Activated CD4-positive, alpha-beta T cell treated with anti-CD3 and anti-CD28 coated beads for 36 hours (primary cell): Measurements from ENCODE around the gene UPK3B. TPM values are rescaled to one million over a fixed set of nuclear protein-coding genes. Genes with fewer than 3 reads are reported as not detected.
"Not testable (repeated sequence)": the region's sequence is repeated elsewhere in the genome, so short reads cannot be mapped to it uniquely, and the experiment has no call there.

Source experiments
- ATAC-seq: fragments of 200-7000 bp; cut with Tn5 transposase; one replicate; pipeline ENCODE4 v1.10.0; 2021; ENCODE audit warnings: mild to moderate bottlenecking, moderate library complexity
- CTCF ChIA-PET: fragments of 350-600 bp; sonication (Branson Sonifier 250); formaldehyde crosslinking; loops from one replicate; lab custom pipeline; 2021; ENCODE audit warnings: antibody characterized with exemption; lab: Charles Lee
- POLR2A ChIA-PET: fragments of 350-600 bp; sonication (Branson Sonifier 250); formaldehyde crosslinking; loops from one replicate; lab custom pipeline; 2021; ENCODE audit warnings: antibody characterized with exemption, inconsistent platforms; lab: Charles Lee
- DNase-seq: peaks from one replicate; pipeline ENCODE4 v3.0.0-alpha.2; 2020
- H3K27ac Mint-ChIP-seq: one replicate; pipeline ENCODE4 v1.8.0; 2021; ENCODE audit warnings: mixed read lengths
- H3K27me3 Mint-ChIP-seq: one replicate; pipeline ENCODE4 v1.8.0; 2021; ENCODE audit warnings: mixed read lengths
- H3K36me3 Mint-ChIP-seq: one replicate; pipeline ENCODE4 v1.8.0; 2021; ENCODE audit warnings: low read depth, mixed read lengths
- H3K4me1 Mint-ChIP-seq: one replicate; pipeline ENCODE4 v1.8.0; 2021; ENCODE audit warnings: mixed read lengths
- H3K4me3 Mint-ChIP-seq: one replicate; pipeline ENCODE4 v1.8.0; 2021; ENCODE audit warnings: mild to moderate bottlenecking, moderate library complexity, mixed read lengths
- H3K9me3 Mint-ChIP-seq: one replicate; pipeline ENCODE4 v1.8.0; 2021; ENCODE audit warnings: low read depth, mixed read lengths
- intact Hi-C, 2 experiments: fragments of 100-400 bp; cut with DNase I in 1 of 2; cut with micrococcal nuclease in 1 of 2; formaldehyde crosslinking; loops; one replicate each; pipeline versions ENCODE4 v1.14.2 to v1.15.1; 2022 to 2024; cut with DNase I, micrococcal nuclease
- total RNA-seq, 2 experiments: library from RNA; stranded (reverse); gene quantifications; one replicate each; pipeline ENCODE4 v1.2.3, GENCODE V29; 2021

UPK3B gene
- total RNA-seq, 2 experiments from 2014 or later = 0.46 to 1.1 TPM

DNA sequence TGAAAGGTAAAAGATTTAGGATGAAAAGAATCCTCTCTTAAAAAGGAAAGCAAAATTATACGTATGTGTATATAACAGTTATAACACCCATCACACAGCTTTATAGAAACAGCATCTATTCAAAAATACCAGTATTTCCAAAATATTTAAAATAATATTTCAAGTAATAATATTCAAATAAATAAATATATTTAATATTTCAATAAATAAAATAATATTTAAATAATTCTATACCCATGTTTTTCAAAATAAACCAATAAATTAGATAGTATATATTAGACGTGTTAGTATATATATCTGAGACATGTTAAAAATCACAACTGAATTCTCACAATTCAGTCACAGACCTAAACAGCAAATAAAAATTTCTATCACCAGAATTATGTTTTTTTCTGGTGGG lies 21.3 kb downstream of the UPK3B start:
- H3K4me3 Mint-ChIP-seq, H3K27ac Mint-ChIP-seq, POLR2A ChIA-PET, ATAC-seq, H3K27me3 Mint-ChIP-seq, H3K36me3 Mint-ChIP-seq, CTCF ChIA-PET, intact Hi-C loops, H3K4me1 Mint-ChIP-seq, H3K9me3 Mint-ChIP-seq, DNase-seq: not testable (repeated sequence)

DNA sequence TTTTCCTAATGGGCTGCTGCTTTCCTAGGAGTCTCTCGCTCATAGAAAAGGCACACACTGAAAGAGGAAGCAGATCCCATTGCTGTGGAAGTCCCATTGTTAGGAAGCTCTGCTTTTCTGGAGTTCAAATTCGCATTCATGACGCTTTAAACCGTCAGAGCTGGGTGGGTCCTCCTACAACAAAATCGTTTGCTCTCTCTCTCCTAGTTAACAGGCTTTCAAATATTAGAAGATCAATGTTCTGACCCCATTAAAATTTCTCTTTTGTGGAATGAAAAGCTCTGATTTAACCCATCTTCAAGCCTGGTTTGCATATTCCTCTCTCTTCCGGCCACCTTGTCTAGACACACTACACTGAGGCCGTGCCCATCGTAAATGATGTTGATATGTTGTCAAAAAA lies 32.8 kb downstream of the UPK3B start, which contains the start of gene SPDYE16:
Gene SPDYE16, minus strand, starts transcription at position 101 of the 400 bp plus-strand sequence. CDS start 1,838 bp downstream, outside the sequence.
- H3K27me3 Mint-ChIP-seq, H3K4me1 Mint-ChIP-seq, DNase-seq, CTCF ChIA-PET, H3K4me3 Mint-ChIP-seq, H3K36me3 Mint-ChIP-seq, H3K27ac Mint-ChIP-seq, H3K9me3 Mint-ChIP-seq, POLR2A ChIA-PET, ATAC-seq, intact Hi-C loops: not testable (repeated sequence)

DNA sequence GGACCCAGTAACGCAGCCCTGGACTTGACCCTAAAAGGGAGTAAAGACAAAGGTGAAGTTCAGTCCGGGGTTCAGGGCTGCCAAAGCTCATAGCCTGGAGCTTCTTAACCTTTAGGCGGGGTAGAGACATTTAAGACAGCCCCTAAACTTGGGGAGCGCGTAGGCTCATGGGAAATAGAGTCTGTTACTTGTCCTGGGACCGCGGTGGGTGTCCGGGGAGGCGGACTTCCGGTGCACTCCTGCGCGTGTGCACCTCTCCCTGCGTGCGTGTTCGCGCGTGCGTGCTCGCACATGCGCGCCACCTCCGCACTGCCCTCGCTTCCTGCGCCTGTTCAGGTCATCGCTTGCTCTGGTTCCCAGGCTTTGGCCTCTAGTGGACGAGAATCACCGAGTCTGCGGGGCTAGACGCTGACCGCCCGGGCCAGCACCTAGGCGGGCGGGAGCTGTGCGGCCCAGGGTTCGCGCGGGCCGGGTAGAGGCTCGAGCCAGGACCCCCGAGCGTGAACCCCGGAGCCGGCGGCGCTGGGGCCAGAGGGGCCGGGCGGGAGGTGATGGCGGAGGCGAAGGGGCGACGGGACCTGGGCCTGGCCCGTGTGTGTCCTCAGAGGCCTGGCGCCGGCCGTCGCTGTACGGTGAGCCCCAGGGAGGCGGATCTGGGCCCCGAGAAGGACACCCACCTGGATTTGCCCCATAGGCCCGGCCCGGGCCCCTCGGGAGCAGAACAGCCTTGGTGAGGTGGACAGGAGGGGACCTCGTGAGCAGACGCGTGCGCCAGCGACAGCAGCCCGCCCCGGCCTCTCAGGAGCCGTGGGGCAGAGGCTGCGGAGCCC lies 38.9 kb downstream of the UPK3B start:
- H3K27me3 Mint-ChIP-seq, H3K9me3 Mint-ChIP-seq, CTCF ChIA-PET, POLR2A ChIA-PET: not testable (repeated sequence)
- Mint-ChIP-seq H3K27ac (peak overlapping the region; percentile 91), H3K36me3 (peaks cover 17% of the 10 kb centered on the region), H3K4me1 (peaks cover 16% of the 10 kb centered on the region), H3K4me3 (peak overlapping the region; percentile 93)
- peak; percentile 99 for ATAC-seq
- DNase-seq = peak; percentile 92
- intact Hi-C loops = loop anchor here in 1 of 2 experiments (5.0 kb wide), 1 partner anchor 382 kb away; no protein-coding TSS in a partner anchor

DNA sequence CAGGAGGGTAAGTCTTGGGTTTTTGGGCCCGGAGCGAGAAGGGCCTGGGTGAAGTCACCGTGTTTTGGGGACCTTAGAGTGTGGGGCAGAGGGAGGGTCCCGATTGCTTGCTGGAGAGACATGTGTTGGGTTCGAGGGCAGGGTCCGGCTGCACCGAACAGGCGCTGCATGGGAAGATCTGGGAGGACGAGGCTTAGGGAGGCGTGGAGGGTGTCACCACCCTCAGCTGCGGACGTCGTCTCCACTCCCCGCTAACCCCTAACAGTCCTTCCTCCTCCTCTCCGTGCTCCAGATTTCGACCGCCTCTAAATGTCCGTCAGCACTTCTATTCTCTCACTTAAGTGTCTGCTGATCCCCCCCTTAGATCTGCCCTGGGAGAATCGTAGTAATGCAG lies 39.5 kb downstream of the UPK3B start:
- Mint-ChIP-seq H3K4me1 (peaks cover 19% of the 10 kb centered on the region), H3K4me3 (peak overlapping the region; percentile 93), H3K36me3 (peaks cover 19% of the 10 kb centered on the region), H3K27ac (peak overlapping the region; percentile 82)
- intact Hi-C loops = loop anchor here in 1 of 2 experiments (5.0 kb wide), 1 partner anchor 383 kb away; no protein-coding TSS in a partner anchor
- H3K27me3 Mint-ChIP-seq, CTCF ChIA-PET, ATAC-seq, POLR2A ChIA-PET, H3K9me3 Mint-ChIP-seq, DNase-seq: not testable (repeated sequence)

DNA sequence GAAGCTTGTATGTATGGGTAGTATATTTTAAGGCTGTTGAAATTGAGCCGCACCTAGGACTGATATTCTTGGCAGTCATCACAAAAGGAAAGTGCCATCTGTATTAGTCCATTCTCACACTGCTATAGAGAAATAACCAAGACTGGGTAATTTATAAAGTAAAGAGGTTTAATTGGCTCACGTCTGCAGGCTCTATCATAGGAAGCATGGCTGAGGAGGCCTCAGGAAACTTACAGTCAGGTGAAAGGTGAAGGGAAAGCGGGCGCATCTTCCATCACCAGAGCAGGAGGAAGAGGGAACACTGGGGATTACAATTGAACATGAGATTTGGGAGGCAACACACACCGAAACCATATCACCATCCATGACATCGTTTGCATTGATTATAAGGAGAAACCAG lies 41.6 kb downstream of the UPK3B start:
- DNase-seq, POLR2A ChIA-PET, H3K27ac Mint-ChIP-seq, H3K27me3 Mint-ChIP-seq, ATAC-seq, H3K9me3 Mint-ChIP-seq, CTCF ChIA-PET, H3K4me3 Mint-ChIP-seq, intact Hi-C loops: not testable (repeated sequence)
- Mint-ChIP-seq H3K36me3 (peaks cover 27% of the 10 kb centered on the region), H3K4me1 (peaks cover 25% of the 10 kb centered on the region)

DNA sequence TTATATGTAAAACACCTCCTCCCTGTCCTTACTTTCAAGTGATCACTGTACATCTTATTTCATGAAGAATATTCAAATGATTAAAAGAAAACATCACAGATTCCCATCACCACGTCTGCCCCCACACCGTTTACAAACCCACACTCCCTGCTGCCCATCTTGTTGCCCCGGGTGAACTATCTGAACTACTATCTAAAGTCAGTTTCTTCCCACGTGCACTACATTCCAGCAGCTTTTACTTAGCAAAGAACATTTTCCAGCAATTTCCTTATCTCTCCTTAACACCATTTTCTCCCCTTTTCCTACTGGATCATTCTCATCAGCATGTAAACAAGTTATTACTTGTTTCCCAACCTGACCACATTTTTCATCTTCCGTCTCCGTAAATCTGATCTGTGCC lies 49.3 kb downstream of the UPK3B start:
- H3K4me3 Mint-ChIP-seq, H3K27ac Mint-ChIP-seq, CTCF ChIA-PET, ATAC-seq, POLR2A ChIA-PET, H3K27me3 Mint-ChIP-seq, H3K9me3 Mint-ChIP-seq, intact Hi-C loops, DNase-seq: not testable (repeated sequence)
- Mint-ChIP-seq H3K36me3 (peaks cover 43% of the 10 kb centered on the region), H3K4me1 (peaks cover 36% of the 10 kb centered on the region)

DNA sequence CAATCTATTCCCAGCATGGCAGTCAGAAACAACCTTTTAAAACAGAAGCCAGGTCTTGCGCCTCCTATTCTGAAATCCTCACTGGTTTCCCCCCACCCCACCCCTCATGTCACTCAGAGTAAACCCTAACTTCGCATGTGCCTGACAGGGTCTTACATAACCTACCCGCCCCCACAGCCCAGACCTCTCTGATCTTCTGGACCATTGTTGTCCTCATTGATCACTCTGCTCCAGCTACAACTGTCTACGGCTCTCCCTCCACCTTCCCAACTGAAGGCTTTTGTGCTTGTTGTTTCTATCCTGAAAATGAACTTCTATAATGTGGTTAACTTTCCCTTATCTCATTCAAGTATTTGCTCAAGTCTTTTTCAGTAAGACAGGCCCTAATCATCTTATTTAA lies 49.8 kb downstream of the UPK3B start:
- H3K27me3 Mint-ChIP-seq, CTCF ChIA-PET, POLR2A ChIA-PET, DNase-seq, H3K4me3 Mint-ChIP-seq, intact Hi-C loops, H3K9me3 Mint-ChIP-seq, H3K27ac Mint-ChIP-seq, ATAC-seq: not testable (repeated sequence)
- Mint-ChIP-seq H3K36me3 (peaks cover 41% of the 10 kb centered on the region), H3K4me1 (peaks cover 33% of the 10 kb centered on the region)

DNA sequence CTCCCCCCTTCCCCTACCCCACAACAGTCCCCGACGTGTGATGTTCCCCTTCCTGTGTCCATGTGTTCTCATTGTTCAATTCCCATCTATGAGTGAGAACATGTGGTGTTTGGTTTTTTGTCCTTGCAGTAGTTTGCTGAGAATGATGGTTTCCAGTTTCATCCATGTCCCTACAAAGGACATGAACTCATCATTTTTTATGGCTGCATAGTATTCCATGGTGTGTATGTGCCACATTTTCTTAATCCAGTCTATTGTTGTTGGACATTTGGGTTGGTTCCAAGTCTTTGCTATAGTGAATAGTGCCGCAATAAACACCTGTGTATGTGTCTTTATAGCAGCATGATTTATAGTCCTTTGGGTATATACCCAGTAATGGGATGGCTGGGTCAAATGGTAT lies 51.0 kb downstream of the UPK3B start:
- ATAC-seq, CTCF ChIA-PET, H3K27ac Mint-ChIP-seq, H3K27me3 Mint-ChIP-seq, H3K4me3 Mint-ChIP-seq, intact Hi-C loops, DNase-seq, POLR2A ChIA-PET, H3K9me3 Mint-ChIP-seq: not testable (repeated sequence)
- H3K4me1 Mint-ChIP-seq = peaks cover 29% of the 10 kb centered on the region
- H3K36me3 Mint-ChIP-seq = peaks cover 44% of the 10 kb centered on the region

DNA sequence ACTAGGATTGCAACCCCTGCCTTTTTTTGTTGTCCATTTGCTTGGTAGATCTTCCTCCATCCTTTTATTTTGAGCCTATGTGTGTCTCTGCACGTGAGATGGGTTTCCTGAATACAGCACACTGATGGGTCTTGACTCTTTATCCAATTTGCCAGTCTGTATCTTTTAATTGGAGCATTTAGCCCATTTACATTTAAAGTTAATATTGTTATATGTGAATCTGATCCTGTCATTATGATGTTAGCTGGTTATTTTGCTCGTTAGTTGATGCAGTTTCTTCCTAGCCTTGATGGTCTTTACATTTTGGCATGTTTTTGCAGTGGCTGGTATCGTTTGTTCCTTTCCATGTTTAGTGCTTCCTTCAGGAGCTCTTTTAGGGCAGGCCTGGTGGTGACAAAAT lies 54.6 kb downstream of the UPK3B start:
- intact Hi-C loops, ATAC-seq, H3K27me3 Mint-ChIP-seq, H3K27ac Mint-ChIP-seq, DNase-seq, CTCF ChIA-PET, H3K9me3 Mint-ChIP-seq, H3K4me3 Mint-ChIP-seq, POLR2A ChIA-PET: not testable (repeated sequence)
- H3K36me3 Mint-ChIP-seq = peaks cover 44% of the 10 kb centered on the region
- peaks cover 17% of the 10 kb centered on the region for H3K4me1 Mint-ChIP-seq

Other genes with a start within 250 kb of the UPK3B start
- 100 to 1,000 TPM in 1 of 2 experiments, 10 to 100 TPM in 1; 71.1 to 127 TPM for gene HSPB1, start 207.9 kb upstream of the UPK3B start, total RNA-seq
- gene YWHAG, start 151.6 kb upstream of the UPK3B start, total RNA-seq = 100 to 1,000 TPM; 140 to 144 TPM
- under 1 TPM; 0.79 to 0.91 TPM for gene SSC4D, start 100.9 kb upstream of the UPK3B start, total RNA-seq
- gene ZP3, start 85.6 kb upstream of the UPK3B start, total RNA-seq = 1 to 10 TPM; 7.0 to 7.9 TPM
- 10 to 100 TPM; 17.4 to 22.4 TPM for gene DTX2, start 48.8 kb upstream of the UPK3B start, total RNA-seq
- gene SPDYE16, start 32.7 kb downstream of the UPK3B start, total RNA-seq = under 1 TPM in 1 of 2 experiments, not detected in 1; 0.18 TPM
- gene POMZP3, start 116.7 kb downstream of the UPK3B start, total RNA-seq = 1 to 10 TPM; 9.0 to 9.9 TPM